Measurements from ENCODE around the gene SYT2.
A peak's percentile ranks its signal among the peaks of the same experiment; 100 is the strongest.

SYT2 gene

DNA sequence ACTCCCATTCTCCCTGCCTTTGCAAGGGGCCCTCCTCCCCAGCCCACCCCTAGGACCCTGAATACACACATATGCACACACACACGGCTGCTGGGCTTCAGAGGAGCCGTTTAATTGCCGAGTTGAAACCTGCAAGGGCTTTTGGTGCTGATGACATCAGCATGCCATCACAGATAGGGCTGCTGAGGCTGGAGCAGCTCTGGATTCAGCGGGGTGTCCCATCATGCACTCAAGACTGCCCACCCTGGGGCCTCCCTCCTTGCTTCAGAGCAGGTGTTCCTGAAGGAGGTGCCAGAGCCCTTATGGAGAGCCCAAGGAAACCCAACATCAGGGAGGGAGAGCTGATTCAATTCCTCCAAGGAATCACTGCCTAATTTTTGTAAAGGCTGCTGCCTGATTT, 5.7 kb downstream of the SYT2 start:
- DNase-seq (ENCODE audit: low read depth): no peak

DNA sequence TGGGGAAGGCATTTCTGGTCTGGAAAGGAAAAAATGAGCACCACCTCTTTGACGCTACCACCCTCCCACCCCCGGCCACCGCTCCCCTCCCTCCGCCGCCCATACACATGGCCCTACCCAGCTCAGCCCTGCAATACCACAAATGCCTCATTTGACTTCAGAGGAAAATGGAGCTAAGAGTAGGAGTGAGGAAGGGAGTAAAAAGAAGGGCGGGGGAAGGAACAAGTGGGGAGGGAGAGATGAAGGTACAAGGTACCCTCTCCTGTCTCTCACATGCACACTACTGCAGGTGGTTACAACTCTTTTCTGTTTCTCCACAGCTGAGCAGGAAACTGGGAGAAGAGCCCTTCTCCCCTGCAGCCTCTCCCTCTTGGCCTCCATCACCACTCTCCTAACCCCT, 7.1 kb downstream of the SYT2 start:
- DNase-seq (ENCODE audit: low read depth): no peak

DNA sequence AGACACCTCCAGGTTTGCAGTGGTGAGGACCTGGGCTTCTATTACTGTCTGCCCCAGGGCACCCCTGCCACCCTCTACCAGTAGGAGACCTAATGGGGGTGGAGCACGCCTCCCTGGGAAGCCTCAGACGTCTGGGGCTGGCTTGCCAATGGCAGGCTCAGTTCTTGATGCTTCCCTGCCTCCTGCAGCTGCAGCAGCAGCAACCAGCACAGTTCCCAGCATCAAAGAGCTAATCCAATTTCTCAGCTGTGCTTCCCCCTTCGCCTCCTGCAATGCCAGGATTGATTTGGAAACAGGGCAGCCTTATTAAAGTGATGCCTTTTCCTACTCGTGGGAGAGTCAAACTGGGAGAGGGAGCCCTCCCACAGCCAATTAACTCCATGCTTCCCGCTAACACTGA, 8.2 kb downstream of the SYT2 start:
- no peak for DNase-seq (ENCODE audit: low read depth)

DNA sequence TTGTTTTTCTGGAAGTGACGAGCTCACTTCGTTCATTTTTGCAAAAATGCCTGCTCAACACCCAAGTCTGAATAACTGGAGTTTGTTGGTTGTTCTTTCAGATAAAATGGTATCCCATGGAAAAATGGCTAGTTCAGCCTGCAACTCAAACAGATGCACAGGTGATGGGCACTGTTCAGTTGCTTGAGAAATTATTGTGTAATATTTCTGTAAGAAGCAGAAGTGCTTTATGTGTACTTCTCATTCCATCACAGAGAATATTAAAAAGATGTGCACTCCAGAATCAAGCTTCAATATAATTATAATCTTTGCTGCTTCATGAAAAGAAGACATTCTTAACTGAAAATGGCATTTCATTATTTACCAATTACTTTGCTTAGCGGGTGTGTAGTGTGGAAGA, 9.1 kb downstream of the SYT2 start:
- DNase-seq (ENCODE audit: low read depth): no peak

DNA sequence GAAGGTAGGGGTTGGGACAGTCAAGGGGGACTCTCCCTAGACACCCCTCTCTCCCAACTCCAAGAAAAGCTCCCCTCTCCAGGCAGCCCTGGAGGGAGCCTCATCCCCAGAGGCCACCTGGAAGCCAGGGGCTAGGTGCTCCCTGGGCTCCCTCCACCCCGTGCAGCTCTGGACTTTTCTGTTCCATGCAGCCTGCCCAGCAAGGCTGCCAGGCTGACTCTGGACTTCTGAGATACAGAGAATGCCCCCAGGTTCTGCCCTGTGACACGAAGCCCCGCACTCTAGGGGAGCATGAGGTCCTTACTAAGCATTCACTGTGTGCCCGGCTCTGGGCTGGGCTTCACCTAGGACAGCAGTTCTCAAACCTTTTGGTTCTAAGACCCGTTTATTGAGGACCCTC, 10.2 kb downstream of the SYT2 start:
- no peak for DNase-seq (ENCODE audit: low read depth)

DNA sequence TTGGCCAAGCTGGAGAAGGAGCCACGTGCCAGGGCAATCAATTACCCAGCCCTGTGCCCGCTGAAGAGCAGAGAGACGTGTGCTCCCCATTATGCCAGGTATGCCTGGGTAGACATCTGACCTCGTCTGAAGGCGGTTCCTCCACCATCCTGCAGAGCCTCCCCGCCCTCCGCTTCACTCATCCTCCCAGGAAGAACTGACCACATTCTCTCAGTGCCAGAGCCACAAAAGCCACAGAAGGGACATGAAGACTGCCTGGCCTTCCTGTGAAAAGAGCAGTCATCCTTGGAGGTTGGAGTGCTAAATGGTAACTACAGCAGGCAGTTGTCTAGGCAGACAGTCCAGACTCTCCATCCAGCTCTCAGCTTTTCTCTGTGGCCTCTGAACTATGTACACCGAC, 12.0 kb downstream of the SYT2 start:
- no peak for DNase-seq (ENCODE audit: low read depth)

DNA sequence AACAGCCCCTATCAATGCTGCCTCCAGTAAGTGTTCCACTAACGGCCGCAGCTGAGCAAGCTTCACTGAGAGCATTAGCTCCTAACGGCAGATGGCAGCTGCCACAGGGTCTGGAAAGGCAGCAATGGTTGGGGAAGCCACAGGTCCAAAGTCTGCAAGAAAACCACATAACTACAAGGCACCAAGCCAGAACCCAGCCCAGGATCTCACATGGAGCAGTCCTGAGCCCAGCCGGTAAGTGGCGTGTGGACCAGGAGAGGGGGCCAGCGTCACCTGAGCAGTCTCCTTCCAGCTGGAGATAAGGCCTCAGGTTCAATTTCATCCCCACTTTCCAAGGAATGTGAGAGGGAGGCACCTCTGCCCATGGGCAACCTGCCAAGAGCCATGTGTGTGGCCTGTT, 13.2 kb downstream of the SYT2 start:
- no peak for DNase-seq (ENCODE audit: low read depth)

DNA sequence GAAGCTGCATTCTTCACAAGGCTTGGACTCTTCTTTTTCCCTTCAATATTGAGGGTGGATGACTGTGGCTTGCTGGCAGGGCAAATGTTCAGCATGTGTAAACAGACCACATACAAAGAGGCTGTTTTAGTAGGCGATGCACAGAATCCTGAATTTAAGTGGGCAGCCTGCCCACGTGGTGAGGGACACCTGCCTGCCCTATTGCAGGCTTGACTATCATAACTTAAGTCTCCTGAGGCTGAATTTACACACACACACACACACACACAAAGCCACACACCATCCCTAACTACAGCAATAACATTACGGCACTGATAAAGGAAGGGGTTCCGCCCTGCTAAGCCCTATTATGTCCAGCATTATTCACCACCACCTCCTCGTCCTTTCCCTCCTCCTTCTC, 15.9 kb downstream of the SYT2 start:
- no peak for DNase-seq (ENCODE audit: low read depth)

DNA sequence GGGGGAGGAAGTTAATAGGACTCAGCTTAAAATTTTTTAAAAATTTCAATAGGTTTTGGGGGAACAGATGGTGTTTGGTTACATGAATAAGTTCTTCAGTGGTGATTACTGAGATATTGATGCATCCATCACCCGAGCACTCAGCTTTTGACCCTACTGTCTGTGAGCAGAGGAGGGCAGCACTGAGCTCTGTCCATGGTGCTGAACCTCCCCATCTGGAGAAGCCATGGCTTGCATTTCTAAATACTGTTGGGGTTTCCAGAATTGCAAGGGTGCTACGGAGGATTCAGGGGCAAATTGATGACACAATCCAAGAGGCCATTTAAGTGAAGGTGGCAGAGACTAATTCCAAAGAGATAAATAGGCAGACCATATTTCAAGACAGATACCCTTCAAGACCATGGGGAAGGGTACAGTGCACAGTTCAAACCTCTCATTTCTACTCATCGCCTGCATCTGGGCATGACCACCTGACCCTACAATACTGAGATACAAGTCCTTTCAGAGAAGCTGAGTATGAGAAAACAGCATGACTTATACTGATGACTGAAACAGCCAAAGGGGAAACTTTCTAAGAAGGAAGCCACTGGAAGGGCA, 17.2 kb downstream of the SYT2 start:
- peak; percentile 46 for DNase-seq (ENCODE audit: low read depth)

DNA sequence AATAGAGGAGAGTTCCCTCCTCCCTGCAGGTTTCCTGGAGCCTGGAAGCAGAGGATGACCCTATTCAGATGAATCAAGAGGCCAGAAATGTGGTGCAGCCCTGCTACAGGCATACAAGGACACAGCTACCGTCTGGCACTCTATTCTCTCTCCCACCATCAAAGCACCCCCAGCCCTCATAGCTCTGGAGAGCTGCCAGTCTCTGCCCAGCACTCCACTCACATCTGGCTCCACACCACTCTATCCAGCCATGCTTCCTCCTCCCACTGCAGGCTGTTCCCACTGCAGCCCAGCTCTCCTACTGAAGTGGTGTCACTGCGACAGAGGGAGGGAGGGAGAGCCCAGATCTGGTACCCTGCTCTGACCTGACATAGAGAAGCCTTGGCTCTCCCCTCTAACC, 18.4 kb downstream of the SYT2 start:
- DNase-seq (ENCODE audit: low read depth): no peak

DNA sequence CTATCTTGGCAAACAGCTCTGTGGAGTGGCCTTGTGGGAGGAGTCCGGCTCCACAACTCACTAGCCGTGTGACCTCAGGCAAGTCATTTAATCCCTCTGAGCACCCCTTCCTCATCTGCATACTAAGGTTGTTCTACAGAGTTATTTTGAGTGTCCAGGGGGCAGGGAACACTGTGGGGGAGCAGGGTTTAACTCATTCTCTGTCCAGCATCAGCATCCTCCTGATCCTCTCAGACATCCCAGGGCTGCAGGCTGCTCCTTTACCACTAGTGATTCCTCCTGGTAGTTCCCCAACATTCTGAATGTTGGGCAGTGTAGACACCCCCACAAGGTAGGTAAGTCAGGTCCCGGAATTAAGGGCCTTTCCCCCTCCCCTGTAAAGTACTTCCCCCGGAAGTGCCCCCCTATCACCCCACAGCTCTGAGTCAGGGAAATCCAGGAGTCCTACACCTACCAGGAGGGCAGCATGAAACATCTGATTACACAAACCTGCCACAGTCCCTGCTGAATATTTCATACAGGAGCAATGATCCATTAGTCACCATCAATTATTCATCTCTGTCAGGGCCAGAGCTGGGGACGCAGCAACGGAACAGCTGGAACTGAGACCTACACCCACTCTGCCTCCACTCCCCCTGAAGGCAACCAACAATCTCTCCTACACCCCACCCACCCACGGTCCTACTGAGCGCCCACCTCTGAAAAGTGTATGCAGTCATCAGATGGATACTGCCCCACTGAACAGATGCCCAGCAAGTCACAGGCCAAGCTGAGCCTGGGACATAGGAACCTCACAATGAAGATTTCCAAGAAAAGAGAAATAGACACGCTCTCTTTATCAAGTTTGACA, 20.5 kb downstream of the SYT2 start:
- DNase-seq (ENCODE audit: low read depth): no peak

DNA sequence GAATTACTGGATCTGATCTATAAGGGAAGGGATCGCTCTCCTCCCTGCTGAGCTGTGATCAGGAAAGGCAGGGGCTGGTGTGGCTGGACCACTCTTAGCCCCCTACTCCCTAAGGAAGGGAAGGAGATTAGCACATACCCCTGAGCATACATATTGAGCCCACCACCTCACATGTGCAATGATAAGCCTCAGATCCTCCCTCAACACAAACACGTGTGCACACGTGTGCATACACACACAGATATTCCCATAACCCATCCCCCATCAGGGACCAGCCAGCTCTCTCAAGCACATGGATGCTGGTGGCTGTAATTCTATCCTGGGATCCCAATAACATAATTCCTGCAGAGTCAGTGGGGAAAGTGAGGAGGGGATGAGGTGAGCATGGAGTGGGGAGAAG, 21.2 kb downstream of the SYT2 start:
- no peak for DNase-seq (ENCODE audit: low read depth)

DNA sequence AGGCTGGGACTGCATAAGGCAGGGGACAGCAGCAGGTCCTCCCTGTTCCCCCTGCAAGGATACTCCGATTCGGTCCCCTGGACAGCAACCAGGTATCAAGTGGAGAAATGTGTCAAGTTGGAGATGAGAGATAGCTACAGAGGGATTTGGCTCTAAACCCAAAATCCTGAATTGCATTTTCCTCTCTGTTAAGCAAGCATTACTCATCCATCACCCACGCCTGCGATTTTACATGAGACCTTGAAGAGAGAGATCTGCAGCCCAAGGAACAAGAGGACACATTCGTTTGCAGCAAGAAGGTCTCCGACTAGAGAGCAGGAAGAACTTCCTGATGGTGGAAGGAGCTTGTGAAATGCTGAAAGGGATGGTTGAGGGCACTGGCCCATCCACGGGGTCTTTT, 21.9 kb downstream of the SYT2 start:
- no peak for DNase-seq (ENCODE audit: low read depth)

DNA sequence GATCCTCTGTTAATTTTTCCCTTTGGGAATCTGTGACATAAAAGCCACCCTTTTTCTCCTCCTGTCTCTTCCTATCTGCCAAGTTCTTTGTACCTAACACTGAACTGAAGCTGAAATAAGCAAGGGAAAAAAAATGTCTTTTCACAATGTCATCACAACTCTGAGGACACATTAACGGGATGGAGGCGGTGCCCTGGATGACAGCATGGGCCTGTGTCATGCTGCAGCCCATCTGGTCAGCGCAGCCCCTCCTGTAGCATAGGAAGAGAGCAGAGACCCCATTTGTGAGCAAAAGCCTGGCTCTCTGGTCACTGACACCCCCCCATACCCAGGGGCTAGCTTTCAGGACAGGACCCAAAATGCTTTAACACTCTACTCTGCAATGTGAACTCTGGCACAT, 22.5 kb downstream of the SYT2 start:
- no peak for DNase-seq (ENCODE audit: low read depth)

DNA sequence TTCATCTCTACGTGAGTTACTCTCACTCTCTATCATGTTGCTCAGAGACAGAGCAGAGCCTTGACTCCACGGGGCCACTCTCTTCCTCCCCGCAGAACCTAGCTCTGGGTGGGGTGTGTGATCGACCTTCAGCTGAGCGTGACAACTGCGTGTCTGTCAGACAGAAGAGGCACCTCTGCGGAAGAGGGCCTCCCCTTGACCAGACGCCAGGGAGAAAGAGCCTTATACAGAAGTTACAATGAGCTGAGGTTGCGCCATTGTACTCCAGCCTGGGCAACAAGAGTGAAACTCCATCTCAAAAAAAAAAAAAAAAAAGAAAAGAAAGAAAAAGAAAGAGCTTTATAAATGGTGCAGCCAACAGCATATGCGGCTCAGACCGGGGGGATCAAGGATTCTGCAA, 22.9 kb downstream of the SYT2 start:
- no peak for DNase-seq (ENCODE audit: low read depth)

DNA sequence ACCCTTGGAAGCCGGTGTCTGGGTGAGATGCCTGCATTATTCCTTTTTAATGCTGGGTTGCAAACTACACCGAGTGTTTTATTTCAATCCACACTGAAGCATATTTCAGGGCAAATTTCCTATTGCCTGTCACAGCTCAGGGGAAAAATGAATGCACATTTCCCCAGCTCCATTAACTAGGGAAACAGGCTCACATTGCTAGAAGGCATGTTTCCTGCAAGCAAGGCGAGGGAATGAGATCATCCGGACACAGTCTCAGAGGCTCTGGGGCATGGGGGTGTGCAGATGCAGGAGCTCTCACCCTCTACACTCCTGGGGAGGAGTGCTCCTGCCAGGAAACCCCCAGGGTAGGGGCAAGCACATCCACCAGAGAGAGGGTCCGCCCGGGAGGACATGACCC, 24.6 kb downstream of the SYT2 start:
- no peak for DNase-seq (ENCODE audit: low read depth)

DNA sequence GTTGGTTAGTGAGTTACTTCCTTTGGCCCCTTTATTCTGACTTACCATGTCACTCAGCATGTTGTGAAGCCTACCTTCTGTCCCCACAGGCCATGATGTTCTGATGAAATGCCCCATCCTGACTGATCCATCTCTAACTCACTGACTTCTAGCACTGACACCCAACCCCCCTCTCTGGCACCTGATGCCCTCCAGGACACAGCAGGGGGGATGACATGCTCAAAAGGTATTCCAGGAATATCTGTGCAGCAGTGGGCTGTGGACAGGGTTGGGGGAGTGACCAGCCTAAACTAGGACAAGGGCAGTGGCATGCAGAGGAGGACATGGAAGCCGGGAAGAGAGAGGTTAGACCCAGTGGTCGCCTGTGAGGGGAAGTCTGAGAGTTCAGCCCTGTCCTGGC, 25.5 kb downstream of the SYT2 start:
- no peak for DNase-seq (ENCODE audit: low read depth)

DNA sequence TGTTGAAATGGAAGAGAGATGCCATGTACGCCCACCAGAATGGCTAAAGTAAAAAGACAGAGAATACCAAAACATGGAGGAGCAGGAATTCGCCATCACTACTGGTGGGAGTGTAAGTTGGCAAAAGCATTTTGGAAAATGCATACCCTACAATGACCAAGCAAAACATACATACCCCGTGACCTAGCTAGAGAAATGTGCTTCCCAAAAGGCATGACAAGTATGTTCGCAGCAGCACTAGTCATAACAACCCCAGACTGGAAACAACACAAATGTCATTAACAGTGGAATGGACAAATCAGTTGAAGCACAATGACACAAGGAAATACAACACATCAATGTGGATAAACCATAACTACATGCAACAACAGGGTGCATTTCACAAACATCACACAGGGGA, 27.2 kb downstream of the SYT2 start:
- DNase-seq (ENCODE audit: low read depth): no peak

DNA sequence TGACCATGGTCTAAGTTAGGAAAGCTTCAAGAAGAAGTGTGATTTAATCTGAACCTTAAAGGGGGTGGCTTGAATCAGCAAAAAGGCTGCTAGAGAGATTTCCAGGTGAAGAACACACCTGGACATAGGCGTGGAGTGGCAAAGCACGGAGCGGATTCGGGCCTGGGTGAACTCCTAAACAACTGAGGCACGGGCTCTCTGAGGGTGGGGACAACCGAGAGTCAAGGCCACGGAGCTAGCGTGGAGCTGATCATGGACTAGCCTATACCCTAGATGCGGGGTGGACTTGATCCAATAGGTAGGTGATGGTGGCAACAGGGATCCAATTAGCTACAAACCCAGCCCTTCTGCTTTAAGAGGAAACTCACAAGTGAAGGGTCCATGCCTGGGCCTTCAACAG, 27.8 kb downstream of the SYT2 start:
- DNase-seq (ENCODE audit: low read depth): no peak

DNA sequence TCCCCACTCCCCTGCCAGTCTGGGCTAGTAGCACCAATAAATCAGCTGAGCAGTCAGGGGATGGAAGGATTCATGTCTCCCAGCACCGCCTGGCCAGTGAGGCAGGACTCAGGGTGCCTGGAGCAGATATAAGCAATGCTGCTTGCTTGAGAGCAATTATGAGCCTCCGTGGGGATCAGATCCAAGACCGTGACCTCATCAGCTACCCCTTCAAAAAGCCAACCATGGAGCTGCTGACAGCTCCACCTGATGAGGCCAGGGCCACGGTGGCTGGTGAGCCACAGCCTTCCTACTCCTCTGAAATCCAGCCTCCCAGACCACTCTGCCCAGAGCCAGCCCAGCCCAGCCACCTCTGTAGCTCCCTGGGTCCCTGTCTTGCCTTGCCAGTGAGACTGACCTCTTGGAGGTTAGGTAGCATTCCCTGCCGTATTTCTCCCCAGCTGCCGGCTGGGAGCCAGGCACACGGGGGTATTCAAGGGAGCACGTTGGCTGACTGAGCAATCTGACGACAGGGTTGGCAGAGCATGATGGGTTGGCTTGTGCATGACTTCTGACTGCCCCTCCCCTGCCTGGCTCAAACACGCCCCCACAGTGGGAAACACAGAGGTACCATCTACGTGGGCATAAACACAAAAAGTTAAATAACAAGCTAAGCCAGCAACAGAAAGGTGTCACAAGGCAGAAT, 28.4 kb downstream of the SYT2 start:
- no peak for DNase-seq (ENCODE audit: low read depth)

DNA sequence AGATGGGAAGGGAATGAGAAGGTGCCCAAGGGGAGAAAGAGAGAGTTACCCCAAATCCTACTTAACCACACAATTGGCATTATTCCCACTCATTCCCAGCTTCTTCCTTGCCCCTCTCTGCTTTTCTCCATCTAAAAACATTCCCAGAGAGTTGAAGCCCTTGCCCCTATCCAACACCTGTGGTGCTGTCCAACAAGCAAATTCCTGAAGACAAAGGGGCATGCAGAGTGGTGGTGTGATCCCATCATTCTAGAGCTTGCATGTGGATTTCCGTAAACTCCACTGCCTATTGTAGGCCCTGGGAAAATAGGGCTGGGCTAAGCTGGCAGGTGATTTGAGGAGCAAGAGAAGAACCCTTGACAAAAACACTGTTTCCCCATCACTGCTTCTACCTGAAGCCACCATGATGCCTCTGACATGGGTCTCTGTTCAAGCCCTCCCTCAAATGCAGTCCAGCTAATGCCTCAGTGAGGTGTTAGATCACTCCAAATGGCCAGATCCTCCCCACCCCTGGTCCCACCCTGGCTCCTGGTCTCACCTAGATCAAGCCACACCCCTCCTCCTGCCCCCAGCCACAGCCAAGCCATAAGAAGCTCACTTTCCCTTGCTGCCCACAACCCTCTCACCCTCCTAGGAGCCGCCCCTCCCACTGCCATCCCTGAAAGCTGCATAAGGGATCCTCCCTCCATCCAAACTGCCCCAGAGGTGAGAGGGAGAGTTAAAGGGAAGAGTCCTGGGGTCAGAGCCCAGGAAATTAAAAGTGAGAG, 29.5 kb downstream of the SYT2 start:
- DNase-seq (ENCODE audit: low read depth): no peak

DNA sequence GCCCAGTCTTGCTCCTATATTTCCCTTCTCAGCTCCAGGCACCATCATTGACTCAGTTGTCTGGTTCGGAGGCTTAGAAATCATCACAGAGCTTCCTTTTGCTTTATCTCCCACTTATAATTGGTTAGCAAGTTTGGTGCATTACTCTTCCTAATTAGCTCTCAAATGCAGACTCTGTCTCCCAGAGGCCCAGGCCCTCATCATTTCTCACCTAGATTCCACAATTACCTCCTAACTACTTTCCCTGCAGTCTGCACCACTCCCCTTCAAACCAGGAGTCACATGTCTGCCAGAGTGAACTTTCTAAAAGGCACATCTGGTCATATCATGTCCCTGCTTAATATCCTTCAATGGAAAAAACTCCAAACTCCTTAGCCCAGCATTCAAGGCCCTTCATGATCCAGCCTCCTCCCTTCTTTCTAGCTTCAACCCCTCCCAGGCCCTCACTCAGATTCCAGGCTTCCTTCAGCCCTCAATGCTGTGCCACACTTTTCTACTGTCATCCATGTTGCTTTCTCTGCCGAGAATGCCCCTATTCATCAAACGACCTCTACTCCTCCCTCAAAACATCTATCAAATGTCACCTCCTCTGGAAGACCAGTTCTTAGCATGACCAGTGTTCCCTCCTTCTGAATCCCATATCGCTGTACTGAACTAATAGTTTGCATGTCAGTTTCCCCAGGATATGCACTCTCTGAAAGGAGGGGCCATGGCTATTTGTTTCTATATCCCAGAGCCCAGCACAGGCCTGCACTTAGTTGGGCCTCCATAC, 30.7 kb downstream of the SYT2 start:
- no peak for DNase-seq (ENCODE audit: low read depth)
